Measurements from ENCODE around the gene MED22.
"Not testable (repeated sequence)": the region's sequence is repeated elsewhere in the genome, so short reads cannot be mapped to it uniquely, and the experiment has no call there.

MED22 gene

GRCh38 chr9:133332381-133332730, 15.6 kb downstream of the MED22 start:
- Histone ChIP-seq H3K36me3 (ENCODE audit: control insufficient read depth, insufficient read depth, low read length, severe bottlenecking) (peaks cover 45% of the 10 kb centered on the region), H3K4me1 (ENCODE audit: control insufficient read depth, insufficient read depth, low read length) (peaks cover 10% of the 10 kb centered on the region)

DNA sequence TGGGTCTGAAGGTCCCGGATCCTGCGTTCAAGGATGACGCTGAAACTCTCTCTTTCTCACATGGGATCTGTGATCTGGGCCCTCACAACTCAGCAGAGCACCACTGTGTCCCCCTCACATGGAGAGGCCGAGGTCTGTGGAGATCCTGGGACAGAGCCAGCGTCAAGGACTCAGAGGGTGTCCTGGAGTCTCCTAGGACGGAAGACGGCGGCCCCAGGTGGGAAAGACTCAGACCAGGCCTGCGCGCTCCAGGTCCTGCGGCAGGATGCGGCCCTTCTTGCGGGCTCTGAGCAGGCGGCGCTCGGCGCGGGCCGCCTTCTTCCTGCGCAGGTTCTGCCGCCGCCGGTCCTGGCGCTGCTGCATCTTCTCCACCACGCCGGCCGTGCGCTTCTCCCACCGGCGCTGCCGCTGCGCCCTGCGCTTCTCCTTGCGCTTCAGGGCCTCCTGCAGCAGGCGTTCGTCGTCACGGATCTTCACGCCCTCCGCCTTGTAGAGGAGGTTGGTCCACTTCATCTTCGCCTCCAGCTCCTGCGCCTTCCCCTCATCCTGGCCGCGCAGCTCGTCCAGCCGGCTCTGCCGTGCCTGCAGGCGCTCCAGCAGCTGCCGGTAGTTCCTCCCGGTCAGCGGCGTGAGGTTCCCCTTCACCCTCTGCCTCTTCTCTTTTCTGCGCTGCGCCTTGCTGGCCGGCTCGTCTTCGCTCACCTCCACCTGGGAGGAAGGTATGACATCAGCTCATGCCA, 16.1 kb downstream of the MED22 start:
- no peaks in the 10 kb centered on the region for H3K27me3 ChIP-seq (replicated peaks; ENCODE audit: control insufficient read depth, insufficient read depth, low read length)
- peaks cover 45% of the 10 kb centered on the region for H3K36me3 ChIP-seq (ENCODE audit: control insufficient read depth, insufficient read depth, low read length, severe bottlenecking)
- H3K4me1 ChIP-seq (ENCODE audit: control insufficient read depth, insufficient read depth, low read length) = peaks cover 10% of the 10 kb centered on the region
- no peaks in the 10 kb centered on the region for H3K9me3 ChIP-seq (ENCODE audit: control insufficient read depth, low read length)
- H3K4me3 ChIP-seq (ENCODE audit: low read length) = no peak overlapping the region
- DNase-seq (ENCODE audit: low read depth) = no peak
- no peak overlapping the region for H3K9ac ChIP-seq (ENCODE audit: low read length)

More at GRCh38 chr9:133332381-133332730, 15.6 kb downstream of the MED22 start:
- no peak for DNase-seq (ENCODE audit: low read depth)
- Histone ChIP-seq H3K27me3 (replicated peaks; ENCODE audit: control insufficient read depth, insufficient read depth, low read length) (no peaks in the 10 kb centered on the region), H3K4me3 (ENCODE audit: low read length) (no peak overlapping the region), H3K9ac (ENCODE audit: low read length) (no peak overlapping the region), H3K9me3 (ENCODE audit: control insufficient read depth, low read length) (no peaks in the 10 kb centered on the region)

DNA sequence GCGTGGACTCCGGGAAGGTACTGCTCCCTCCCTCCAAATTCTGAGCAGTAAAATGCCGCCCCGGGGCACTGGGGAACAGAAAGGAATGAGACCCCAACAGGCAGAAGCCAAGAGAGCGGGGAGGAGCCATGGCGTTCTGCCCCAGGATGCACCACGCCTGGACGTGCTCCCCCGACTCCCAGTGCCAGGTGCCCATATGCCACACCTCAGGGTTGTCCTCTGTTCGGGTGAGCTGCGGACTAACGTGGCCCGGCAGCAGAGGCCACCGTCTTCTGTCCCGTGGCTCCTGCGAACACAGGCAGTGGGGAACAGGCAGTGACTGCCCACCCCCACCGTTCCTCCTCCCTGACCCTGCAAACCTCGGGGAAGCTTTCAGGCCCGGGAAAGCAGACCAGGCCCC, 16.7 kb downstream of the MED22 start:
- DNase-seq (ENCODE audit: low read depth) = no peak
- Histone ChIP-seq H3K4me1 (ENCODE audit: control insufficient read depth, insufficient read depth, low read length) (peaks cover 6% of the 10 kb centered on the region), H3K36me3 (ENCODE audit: control insufficient read depth, insufficient read depth, low read length, severe bottlenecking) (peaks cover 45% of the 10 kb centered on the region), H3K9me3 (ENCODE audit: control insufficient read depth, low read length) (no peaks in the 10 kb centered on the region), H3K27me3 (replicated peaks; ENCODE audit: control insufficient read depth, insufficient read depth, low read length) (no peaks in the 10 kb centered on the region), H3K4me3 (ENCODE audit: low read length) (no peak overlapping the region), H3K9ac (ENCODE audit: low read length) (no peak overlapping the region)

DNA sequence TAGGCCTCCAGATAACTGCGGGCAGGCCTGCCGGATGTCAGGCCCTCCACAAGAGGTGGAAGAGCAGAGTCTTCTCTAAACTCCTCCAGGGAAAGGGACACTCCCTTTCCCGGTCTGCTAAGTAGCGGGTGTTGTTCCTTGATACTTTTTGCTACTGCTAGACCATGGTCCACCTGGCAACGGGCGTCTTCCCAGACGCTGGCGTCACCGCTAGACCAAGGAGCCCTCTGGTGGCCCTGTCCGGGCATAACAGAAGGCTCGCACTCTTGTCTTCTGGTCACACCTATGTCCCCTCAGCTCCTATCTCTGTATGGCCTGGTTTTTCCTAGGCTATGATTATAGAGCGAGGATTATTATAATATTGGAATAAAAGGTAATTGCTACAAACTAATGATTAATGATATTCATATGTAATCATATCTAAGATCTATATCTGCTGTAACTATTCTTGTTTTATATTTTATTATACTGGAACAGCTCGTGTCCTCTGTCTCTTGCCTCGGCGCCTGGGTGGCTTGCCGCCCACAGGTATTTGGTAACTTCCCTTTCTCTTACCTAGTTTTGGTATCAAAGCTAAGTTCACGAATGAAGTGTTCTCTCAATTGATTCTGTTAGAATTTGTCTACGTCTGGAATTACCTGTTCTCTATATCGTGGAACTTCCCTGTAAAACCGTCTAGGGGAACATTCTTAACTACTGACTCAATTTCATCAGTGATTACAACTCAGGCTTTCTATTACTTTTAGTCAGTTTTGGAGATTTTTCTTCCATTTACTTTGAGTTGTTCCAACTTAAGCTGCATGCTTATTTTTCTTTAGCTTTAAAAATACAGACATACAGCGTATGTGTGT, 18.4 kb downstream of the MED22 start:
- H3K9me3 ChIP-seq (ENCODE audit: control insufficient read depth, low read length); H3K9ac ChIP-seq (ENCODE audit: low read length); H3K27me3 ChIP-seq (replicated peaks; ENCODE audit: control insufficient read depth, insufficient read depth, low read length); H3K4me3 ChIP-seq (ENCODE audit: low read length); H3K4me1 ChIP-seq (ENCODE audit: control insufficient read depth, insufficient read depth, low read length): not testable (repeated sequence)
- peak; percentile 12 for DNase-seq (ENCODE audit: low read depth)
- peaks cover 45% of the 10 kb centered on the region for H3K36me3 ChIP-seq (ENCODE audit: control insufficient read depth, insufficient read depth, low read length, severe bottlenecking)

DNA sequence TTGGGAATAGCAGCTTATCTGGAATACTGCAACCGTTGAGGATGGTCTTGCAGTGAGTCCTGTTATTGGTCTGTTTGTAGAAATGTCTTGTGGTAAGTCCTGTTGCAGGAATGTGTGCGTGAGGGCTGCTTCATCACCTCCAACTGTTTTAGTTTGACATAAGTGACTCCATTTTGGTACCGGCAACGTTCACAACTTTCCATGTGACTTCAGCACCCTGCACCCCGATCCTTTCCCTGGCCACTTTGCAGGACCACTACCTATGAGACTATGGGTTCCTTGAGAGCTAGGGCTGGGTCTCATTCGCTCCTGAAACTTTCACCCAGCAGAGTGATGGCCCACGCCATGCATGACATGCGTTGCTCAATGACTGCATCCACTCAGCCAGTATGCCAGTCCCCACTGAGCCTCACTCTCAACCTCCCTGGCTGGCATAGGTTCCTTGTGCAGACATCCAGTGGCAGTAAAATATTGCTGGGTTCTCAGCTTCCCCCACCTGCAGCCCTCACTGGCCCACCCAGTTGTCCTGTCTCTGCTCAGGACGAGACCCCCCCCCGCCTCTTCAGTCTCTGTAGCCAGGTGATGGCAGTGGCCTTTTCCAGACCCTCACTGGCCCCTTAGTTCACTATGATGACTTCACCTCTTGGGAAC, 20.0 kb downstream of the MED22 start:
- H3K9ac ChIP-seq (ENCODE audit: low read length) = no peak overlapping the region
- H3K4me3 ChIP-seq (ENCODE audit: low read length) = no peak overlapping the region
- DNase-seq (ENCODE audit: low read depth) = no peak
- H3K4me1 ChIP-seq (ENCODE audit: control insufficient read depth, insufficient read depth, low read length) = no peaks in the 10 kb centered on the region
- H3K27me3 ChIP-seq (replicated peaks; ENCODE audit: control insufficient read depth, insufficient read depth, low read length) = no peaks in the 10 kb centered on the region
- H3K36me3 ChIP-seq (ENCODE audit: control insufficient read depth, insufficient read depth, low read length, severe bottlenecking) = peaks cover 31% of the 10 kb centered on the region
- peaks cover 4% of the 10 kb centered on the region for H3K9me3 ChIP-seq (ENCODE audit: control insufficient read depth, low read length)

GRCh38 chr9:133327021-133327420, 20.9 kb downstream of the MED22 start:
- not testable (repeated sequence) for H3K4me1 ChIP-seq (ENCODE audit: control insufficient read depth, insufficient read depth, low read length); H3K9ac ChIP-seq (ENCODE audit: low read length); H3K27me3 ChIP-seq (replicated peaks; ENCODE audit: control insufficient read depth, insufficient read depth, low read length); DNase-seq (ENCODE audit: low read depth); H3K9me3 ChIP-seq (ENCODE audit: control insufficient read depth, low read length); H3K4me3 ChIP-seq (ENCODE audit: low read length)
- peaks cover 22% of the 10 kb centered on the region for H3K36me3 ChIP-seq (ENCODE audit: control insufficient read depth, insufficient read depth, low read length, severe bottlenecking)

DNA sequence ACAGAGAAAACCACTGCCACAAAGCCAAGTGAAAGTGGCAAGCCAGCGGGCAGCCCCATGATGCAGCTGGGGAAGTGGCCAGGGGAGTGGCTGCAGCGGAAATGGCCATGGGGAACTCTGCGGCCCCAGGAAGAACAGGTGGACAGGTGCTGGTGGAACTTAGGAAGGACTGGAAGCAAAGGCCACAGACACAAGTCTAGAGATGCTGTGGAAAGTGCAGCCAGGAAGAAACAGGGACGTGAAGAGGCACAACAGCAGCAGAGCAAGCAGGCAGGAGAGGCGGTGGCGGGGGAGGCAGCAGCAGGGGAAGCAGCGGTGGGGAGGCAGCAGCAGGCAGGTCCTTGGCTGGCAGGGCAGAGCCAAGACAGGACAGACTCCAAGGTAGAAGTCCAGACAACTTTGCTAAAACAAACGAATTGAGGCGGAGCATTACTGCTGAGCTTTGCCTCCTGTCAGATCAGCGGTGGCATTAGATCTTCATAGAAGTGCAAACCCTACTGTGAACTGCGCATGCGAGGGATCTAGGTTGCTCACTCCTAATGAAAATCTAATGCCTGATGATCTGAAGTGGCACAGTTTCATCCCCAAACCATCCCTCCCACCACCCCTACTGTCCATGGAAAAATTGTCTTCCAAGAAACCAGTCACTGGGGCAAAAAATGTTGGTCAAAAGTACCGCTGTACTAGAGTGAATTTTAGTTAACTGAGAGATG, 23.8 kb downstream of the MED22 start:
- no peak for DNase-seq (ENCODE audit: low read depth)
- Histone ChIP-seq H3K9me3 (ENCODE audit: control insufficient read depth, low read length) (peaks cover 4% of the 10 kb centered on the region), H3K4me1 (ENCODE audit: control insufficient read depth, insufficient read depth, low read length) (no peaks in the 10 kb centered on the region), H3K4me3 (ENCODE audit: low read length) (no peak overlapping the region), H3K36me3 (ENCODE audit: control insufficient read depth, insufficient read depth, low read length, severe bottlenecking) (no peaks in the 10 kb centered on the region), H3K9ac (ENCODE audit: low read length) (no peak overlapping the region), H3K27me3 (replicated peaks; ENCODE audit: control insufficient read depth, insufficient read depth, low read length) (no peaks in the 10 kb centered on the region)

DNA sequence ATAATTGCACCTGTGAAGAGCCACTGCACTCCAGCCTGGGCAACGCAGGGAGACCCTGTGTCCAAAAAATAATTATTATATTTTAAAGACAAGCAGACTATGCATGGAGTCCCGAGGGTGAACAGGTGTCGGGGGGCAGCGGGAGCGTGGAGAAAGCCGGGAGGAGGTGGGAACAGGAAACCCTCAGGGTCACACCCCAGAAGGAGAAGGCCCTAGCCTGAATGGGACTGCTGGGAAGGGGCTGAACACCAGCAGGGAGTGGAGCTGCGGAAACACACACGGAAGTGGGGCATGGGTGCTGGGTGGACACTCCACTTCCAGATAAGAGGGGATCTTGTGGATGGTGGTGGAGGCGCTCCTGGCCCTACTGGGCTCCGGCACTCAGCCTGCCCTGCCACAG, 24.7 kb downstream of the MED22 start:
- H3K4me3 ChIP-seq (ENCODE audit: low read length) = no peak overlapping the region
- no peak overlapping the region for H3K9ac ChIP-seq (ENCODE audit: low read length)
- H3K9me3 ChIP-seq (ENCODE audit: control insufficient read depth, low read length) = peaks cover 4% of the 10 kb centered on the region
- H3K36me3 ChIP-seq (ENCODE audit: control insufficient read depth, insufficient read depth, low read length, severe bottlenecking) = no peaks in the 10 kb centered on the region
- no peak for DNase-seq (ENCODE audit: low read depth)
- H3K27me3 ChIP-seq (replicated peaks; ENCODE audit: control insufficient read depth, insufficient read depth, low read length) = no peaks in the 10 kb centered on the region
- no peaks in the 10 kb centered on the region for H3K4me1 ChIP-seq (ENCODE audit: control insufficient read depth, insufficient read depth, low read length)

DNA sequence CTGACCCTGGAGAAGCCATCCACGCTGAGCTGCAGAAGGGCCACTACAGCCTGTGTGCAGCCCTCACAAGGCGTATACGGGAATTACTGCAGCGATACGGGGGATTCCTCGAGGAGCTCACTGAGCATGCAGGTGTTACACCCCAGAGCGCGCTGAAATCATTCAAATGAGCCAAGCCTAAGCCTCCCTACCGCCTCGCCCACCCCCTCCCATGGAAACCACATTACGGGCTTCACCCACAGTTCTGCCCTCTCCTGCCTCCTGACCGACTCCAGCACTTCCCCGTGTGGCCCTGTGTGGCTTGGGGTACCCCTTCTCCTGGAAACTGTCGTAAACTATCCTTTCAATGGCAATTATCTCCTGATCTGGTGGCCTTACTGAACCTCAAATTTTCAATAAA, 25.2 kb downstream of the MED22 start:
- H3K9me3 ChIP-seq (ENCODE audit: control insufficient read depth, low read length) = peaks cover 4% of the 10 kb centered on the region
- no peak for DNase-seq (ENCODE audit: low read depth)
- no peaks in the 10 kb centered on the region for H3K4me1 ChIP-seq (ENCODE audit: control insufficient read depth, insufficient read depth, low read length)
- H3K4me3 ChIP-seq (ENCODE audit: low read length) = no peak overlapping the region
- H3K36me3 ChIP-seq (ENCODE audit: control insufficient read depth, insufficient read depth, low read length, severe bottlenecking) = no peaks in the 10 kb centered on the region
- H3K27me3 ChIP-seq (replicated peaks; ENCODE audit: control insufficient read depth, insufficient read depth, low read length) = no peaks in the 10 kb centered on the region
- H3K9ac ChIP-seq (ENCODE audit: low read length) = no peak overlapping the region

DNA sequence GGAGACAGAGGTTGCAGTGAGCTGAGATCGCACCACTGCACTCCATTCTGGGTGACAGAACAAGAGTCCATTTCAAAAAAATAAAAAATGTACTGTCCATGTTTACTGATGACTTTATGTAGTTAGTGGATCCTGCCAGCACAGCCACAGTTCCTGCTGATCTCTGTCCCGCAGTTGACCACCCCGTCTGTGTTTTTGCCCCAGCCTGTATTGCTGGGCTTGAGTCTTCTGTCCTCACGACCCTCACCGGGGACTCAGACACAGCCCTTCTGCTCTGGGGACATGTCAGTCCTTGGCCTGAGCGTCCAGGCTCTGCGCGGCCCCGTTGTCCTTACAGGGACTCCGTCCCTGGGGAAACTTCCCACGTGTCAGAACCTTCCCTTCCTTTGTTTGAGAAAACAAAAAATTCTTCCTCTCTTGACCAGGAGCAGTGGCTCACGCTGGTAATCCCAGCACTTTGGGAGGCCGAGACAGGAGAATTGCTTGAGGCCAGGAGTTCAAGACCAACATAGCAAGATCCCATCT, 26.5 kb downstream of the MED22 start:
- H3K9ac ChIP-seq (ENCODE audit: low read length) = no peak overlapping the region
- no peaks in the 10 kb centered on the region for H3K4me1 ChIP-seq (ENCODE audit: control insufficient read depth, insufficient read depth, low read length)
- no peaks in the 10 kb centered on the region for H3K36me3 ChIP-seq (ENCODE audit: control insufficient read depth, insufficient read depth, low read length, severe bottlenecking)
- H3K27me3 ChIP-seq (replicated peaks; ENCODE audit: control insufficient read depth, insufficient read depth, low read length) = peaks cover 3% of the 10 kb centered on the region
- H3K4me3 ChIP-seq (ENCODE audit: low read length) = no peak overlapping the region
- peaks cover 4% of the 10 kb centered on the region for H3K9me3 ChIP-seq (ENCODE audit: control insufficient read depth, low read length)
- no peak for DNase-seq (ENCODE audit: low read depth)

Measured in adipocyte (in vitro differentiated cells).